ENCODE data around the gene CIB1. TPM values are rescaled to one million over a fixed set of nuclear protein-coding genes. Genes with fewer than 3 reads are reported as not detected.

Gene CIB1
- total RNA-seq, 1 donor from 2014 or later, result 42.7 TPM

GRCh38 chr15:90181776-90182175 is 52.0 kb downstream of the CIB1 start:
- Histone ChIP-seq H3K27me3 (no peaks in the 10 kb centered on the region), H3K4me1 (peaks cover 22% of the 10 kb centered on the region), H3K9me3 (no peaks in the 10 kb centered on the region), H3K36me3 (no peaks in the 10 kb centered on the region), H3K4me3 (no peak overlapping the region), H3K27ac (no peak overlapping the region)
- no peak for DNase-seq (ENCODE audit: extremely low spot score in 2 of 2)
- TF ChIP-seq POLR2A (IDR thresholded peaks at IDR 0.05) (no peak), CTCF (IDR thresholded peaks at IDR 0.05) (no peak), POLR2AphosphoS5 (IDR thresholded peaks at IDR 0.05; ENCODE audit: insufficient read depth in 1 of 2, low read depth in 1 of 2) (no peak)
- intact Hi-C loops (cut with DNase I), result no loop called here

Small RNA genes within 50 kb of the gene (small RNA-seq; reads per million reads assigned to genes)
- gene AC091167.3, result not detected

Other genes with a start within 250 kb of the CIB1 start
- 23.1 TPM for gene ZNF710, start 232.6 kb downstream of the CIB1 start, total RNA-seq
- gene IDH2, start 131.5 kb downstream of the CIB1 start, total RNA-seq, result 39.3 TPM
- gene SEMA4B, start 32.6 kb downstream of the CIB1 start, total RNA-seq, result 205 TPM
- 4.9 TPM for gene GDPGP1, start 268 bp upstream of the CIB1 start, total RNA-seq
- not detected for gene TTLL13, start 15.6 kb upstream of the CIB1 start, total RNA-seq
- 59.2 TPM for gene NGRN, start 31.7 kb upstream of the CIB1 start, total RNA-seq
- gene ZNF774, start 118.3 kb upstream of the CIB1 start, total RNA-seq, result 8.3 TPM
- 261 TPM for gene IQGAP1, start 154.3 kb upstream of the CIB1 start, total RNA-seq

Data from vagina (tissue), 2 donors.